Liver (tissue), 9 donors: Measurements from ENCODE around the gene UFC1. TPM values are rescaled to one million over a fixed set of nuclear protein-coding genes. Genes with fewer than 3 reads are reported as not detected.

Source experiments
- DNase-seq: peaks from one replicate; pipeline ENCODE4 v3.0.0-alpha.2; 2017; ENCODE audit warnings: low spot score
- H3K27ac ChIP-seq, 2 donors: one replicate each; pipeline ENCODE4 v1.7.0; 2013; ENCODE audit warnings: inconsistent platforms in 2 of 2, low read length in 2 of 2, control low read depth in 1 of 2, low read depth in 1 of 2, mild to moderate bottlenecking in 1 of 2
- H3K27me3 ChIP-seq, 4 donors: one replicate each; pipeline versions ENCODE4 v1.6.1 to v1.7.0; 2013; ENCODE audit warnings: low read length in 3 of 4, inconsistent platforms in 1 of 4, mild to moderate bottlenecking in 1 of 4, moderate library complexity in 1 of 4; ENCODE audit not compliant: control insufficient read depth in 4 of 4, insufficient read depth in 4 of 4
- H3K36me3 ChIP-seq, 4 donors: one replicate each; pipeline versions ENCODE4 v1.6.1 to v1.7.0; 2013; ENCODE audit warnings: low read length in 3 of 4, mild to moderate bottlenecking in 3 of 4, low read depth in 1 of 4, moderate library complexity in 1 of 4; ENCODE audit not compliant: control insufficient read depth in 4 of 4, insufficient read depth in 3 of 4
- H3K4me1 ChIP-seq, 4 donors: one replicate each; pipeline versions ENCODE4 v1.6.1 to v1.7.0; 2013; ENCODE audit warnings: low read length in 3 of 4, mild to moderate bottlenecking in 3 of 4, moderate library complexity in 1 of 4; ENCODE audit not compliant: control insufficient read depth in 4 of 4, insufficient read depth in 4 of 4
- H3K4me3 ChIP-seq, 3 donors: one replicate each; pipeline versions ENCODE4 v1.6.1 to v1.7.0; 2013; ENCODE audit warnings: low read length in 3 of 3, control low read depth in 1 of 3, low read depth in 1 of 3, mild to moderate bottlenecking in 1 of 3
- H3K9ac ChIP-seq, 2 donors: one replicate each; pipeline ENCODE4 v1.7.0; 2013; ENCODE audit warnings: low read length in 2 of 2, mild to moderate bottlenecking in 2 of 2, moderate library complexity in 2 of 2, control low read depth in 1 of 2, low read depth in 1 of 2
- H3K9me3 ChIP-seq, 4 donors: one replicate each; pipeline versions ENCODE4 v1.6.1 to v1.7.0; 2013; ENCODE audit warnings: low read length in 3 of 4; ENCODE audit not compliant: control insufficient read depth in 4 of 4
- CTCF ChIP-seq: fragments of 150-350 bp; IDR thresholded peaks from 2 replicates; pipeline ENCODE4 v1.5.1; 2017; ENCODE audit warnings: improper control_type of control experiment, low read depth, low read length; ENCODE audit not compliant: missing input control
- EGR1 ChIP-seq, 2 donors: IDR thresholded peaks; 2 replicates each; pipeline ENCODE4 v1.6.1; 2016 to 2018; ENCODE audit warnings: antibody characterized with exemption in 2 of 2, low read depth in 2 of 2
- FOXA1 ChIP-seq: IDR thresholded peaks from 2 replicates; pipeline ENCODE4 v1.6.1; 2016; ENCODE audit warnings: antibody characterized with exemption
- FOXA2 ChIP-seq: IDR thresholded peaks from 2 replicates; pipeline ENCODE4 v1.6.1; 2016; ENCODE audit warnings: antibody characterized with exemption
- HNF4A ChIP-seq, 2 donors: conservative IDR thresholded peaks; 2 replicates each; pipeline ENCODE4 v1.6.1; 2016; ENCODE audit warnings: antibody characterized with exemption in 2 of 2, mild to moderate bottlenecking in 2 of 2
- HNF4G ChIP-seq: IDR thresholded peaks from 2 replicates; pipeline ENCODE4 v1.6.1; 2016; ENCODE audit warnings: antibody characterized with exemption
- JUND ChIP-seq, 2 donors: IDR thresholded peaks; 2 replicates each; pipeline ENCODE4 v1.6.1; 2016; ENCODE audit warnings: antibody characterized with exemption in 2 of 2
- NR2F2 ChIP-seq: IDR thresholded peaks from 2 replicates; pipeline ENCODE4 v1.6.1; 2016; ENCODE audit warnings: antibody characterized with exemption
- RAD21 ChIP-seq, 2 donors: IDR thresholded peaks; 2 replicates each; pipeline ENCODE4 v1.6.1; 2016; ENCODE audit warnings: antibody characterized with exemption in 2 of 2, mild to moderate bottlenecking in 2 of 2
- REST ChIP-seq: IDR thresholded peaks from 2 replicates; pipeline ENCODE4 v1.6.1; 2016; ENCODE audit warnings: antibody characterized with exemption, mild to moderate bottlenecking
- RXRA ChIP-seq, 2 donors: IDR thresholded peaks; 2 replicates each; pipeline ENCODE4 v1.6.1; 2017 to 2018; ENCODE audit warnings: antibody characterized with exemption in 2 of 2, mild to moderate bottlenecking in 1 of 2
- SP1 ChIP-seq: IDR thresholded peaks from 2 replicates; pipeline ENCODE4 v1.6.1; 2018; ENCODE audit warnings: antibody characterized with exemption, mild to moderate bottlenecking
- TAF1 ChIP-seq: conservative IDR thresholded peaks from 2 replicates; pipeline ENCODE4 v1.6.1; 2016; ENCODE audit warnings: antibody characterized with exemption, mild to moderate bottlenecking
- YY1 ChIP-seq: IDR thresholded peaks from 2 replicates; pipeline ENCODE4 v1.6.1; 2016; ENCODE audit warnings: antibody characterized with exemption, mild to moderate bottlenecking
- WGBS: extraction: QIAGEN DNeasy Blood & Tissue Kit; methylation state at CpG from one replicate; pipeline ENCODE4 v1.1.7; 2013; 5-methylcytosine and 5-hydroxymethylcytosine counted together
- polyA plus RNA-seq, 2 donors: library from polyadenylated mRNA; stranded (reverse) in 1 of 2; unstranded in 1 of 2; fragments of 200-250 nt in 1 of 2; fragments of >200 nt in 1 of 2; fragmentation: Nextera tagmentation in 1 of 2; extraction: Ambion mirVana in 1 of 2; gene quantifications; one replicate each; pipeline versions ENCODE4 v1.2.1 to v1.2.3, GENCODE V29; 2013 to 2015
- total RNA-seq, 2 donors: library from RNA; depleted of rRNA; stranded (reverse); fragments of >200 nt; gene quantifications; one replicate each; pipeline ENCODE4 v1.2.3, GENCODE V29; 2014
- TF ChIP-seq, protein P1 (sequence below): IDR thresholded peaks from 2 replicates; pipeline ENCODE4 v1.6.1; 2016; ENCODE audit warnings: antibody characterized with exemption
- TF ChIP-seq, protein P2 (sequence below): IDR thresholded peaks from 2 replicates; pipeline ENCODE4 v1.6.1; 2016; ENCODE audit warnings: antibody characterized with exemption
- TF ChIP-seq, protein P3 (sequence below): IDR thresholded peaks from 2 replicates; pipeline ENCODE4 v1.6.1; 2016; ENCODE audit warnings: antibody characterized with exemption
- donor health status: healthy.
- donor health status: healthy.
- donor health status: healthy.
- donor health status: healthy.
- donor health status: healthy.

UFC1 gene
- total and polyA plus RNA-seq, 4 donors, result 34.2 to 47.5 (median 43.3) TPM

- no peak overlapping the region for H3K4me3 ChIP-seq
- no peak for DNase-seq
- 95% methylated on average over 5 of the region's 5 CpGs for WGBS
Measured at GRCh38 chr1:161189036-161189435, 35.3 kb downstream of the UFC1 start.

More at GRCh38 chr1:161189036-161189435, 35.3 kb downstream of the UFC1 start:
- no peak overlapping the region for H3K9ac ChIP-seq
- H3K4me1 ChIP-seq, result peaks cover 9 to 20% (median 17%) of the 10 kb centered on the region in 4 donors
- H3K36me3 ChIP-seq, result peaks cover 0 to 5% (median under 1%) of the 10 kb centered on the region in 4 donors
- H3K27me3 ChIP-seq, result no peaks in the 10 kb centered on the region
- TF ChIP-seq EGR1 (IDR thresholded peaks at IDR 0.05; ENCODE audit: low read depth in 2 of 2), result no peak
- no peak for TF ChIP-seq RXRA (IDR thresholded peaks at IDR 0.05)
- TF ChIP-seq, protein P1, sequence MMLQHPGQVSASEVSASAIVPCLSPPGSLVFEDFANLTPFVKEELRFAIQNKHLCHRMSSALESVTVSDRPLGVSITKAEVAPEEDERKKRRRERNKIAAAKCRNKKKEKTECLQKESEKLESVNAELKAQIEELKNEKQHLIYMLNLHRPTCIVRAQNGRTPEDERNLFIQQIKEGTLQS, result no peak
- TF ChIP-seq FOXA2, result no peak
- no peak for TF ChIP-seq NR2F2
- TF ChIP-seq TAF1, result no peak
- no peak for TF ChIP-seq REST
- no peak for TF ChIP-seq RAD21 (IDR thresholded peaks at IDR 0.05)
- no peak for TF ChIP-seq HNF4G
- TF ChIP-seq, protein P2, sequence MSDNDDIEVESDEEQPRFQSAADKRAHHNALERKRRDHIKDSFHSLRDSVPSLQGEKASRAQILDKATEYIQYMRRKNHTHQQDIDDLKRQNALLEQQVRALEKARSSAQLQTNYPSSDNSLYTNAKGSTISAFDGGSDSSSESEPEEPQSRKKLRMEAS, result no peak
- no peak for TF ChIP-seq SP1
- TF ChIP-seq, protein P3, sequence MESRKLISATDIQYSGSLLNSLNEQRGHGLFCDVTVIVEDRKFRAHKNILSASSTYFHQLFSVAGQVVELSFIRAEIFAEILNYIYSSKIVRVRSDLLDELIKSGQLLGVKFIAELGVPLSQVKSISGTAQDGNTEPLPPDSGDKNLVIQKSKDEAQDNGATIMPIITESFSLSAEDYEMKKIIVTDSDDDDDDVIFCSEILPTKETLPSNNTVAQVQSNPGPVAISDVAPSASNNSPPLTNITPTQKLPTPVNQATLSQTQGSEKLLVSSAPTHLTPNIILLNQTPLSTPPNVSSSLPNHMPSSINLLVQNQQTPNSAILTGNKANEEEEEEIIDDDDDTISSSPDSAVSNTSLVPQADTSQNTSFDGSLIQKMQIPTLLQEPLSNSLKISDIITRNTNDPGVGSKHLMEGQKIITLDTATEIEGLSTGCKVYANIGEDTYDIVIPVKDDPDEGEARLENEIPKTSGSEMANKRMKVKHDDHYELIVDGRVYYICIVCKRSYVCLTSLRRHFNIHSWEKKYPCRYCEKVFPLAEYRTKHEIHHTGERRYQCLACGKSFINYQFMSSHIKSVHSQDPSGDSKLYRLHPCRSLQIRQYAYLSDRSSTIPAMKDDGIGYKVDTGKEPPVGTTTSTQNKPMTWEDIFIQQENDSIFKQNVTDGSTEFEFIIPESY, result no peak
- no peak for TF ChIP-seq FOXA1
- no peak for TF ChIP-seq JUND (IDR thresholded peaks at IDR 0.05)
- no peak for TF ChIP-seq YY1
- no peak for TF ChIP-seq HNF4A (conservative IDR thresholded peaks at IDR 0.05)
- no peak for TF ChIP-seq CTCF
- no peaks in the 10 kb centered on the region for H3K9me3 ChIP-seq
- H3K27ac ChIP-seq, result no peak overlapping the region
